Erythroblast (primary cell): ENCODE results near the gene TMPRSS4.

Experiments used
- DNase-seq, 2 experiments: peaks; one replicate each; lab custom pipeline; 2025; lab: John Stamatoyannopoulos, UW
- GATA1 ChIP-seq: IDR thresholded peaks from 2 replicates; pipeline ENCODE4 v1.6.1; 2011; ENCODE audit warnings: low read depth, mild to moderate bottlenecking, control low read depth, low read length, moderate library complexity
- POLR2A ChIP-seq: IDR thresholded peaks from 2 replicates; pipeline ENCODE4 v1.6.1; 2011; ENCODE audit warnings: mild to moderate bottlenecking, low read length

TMPRSS4 gene

DNA sequence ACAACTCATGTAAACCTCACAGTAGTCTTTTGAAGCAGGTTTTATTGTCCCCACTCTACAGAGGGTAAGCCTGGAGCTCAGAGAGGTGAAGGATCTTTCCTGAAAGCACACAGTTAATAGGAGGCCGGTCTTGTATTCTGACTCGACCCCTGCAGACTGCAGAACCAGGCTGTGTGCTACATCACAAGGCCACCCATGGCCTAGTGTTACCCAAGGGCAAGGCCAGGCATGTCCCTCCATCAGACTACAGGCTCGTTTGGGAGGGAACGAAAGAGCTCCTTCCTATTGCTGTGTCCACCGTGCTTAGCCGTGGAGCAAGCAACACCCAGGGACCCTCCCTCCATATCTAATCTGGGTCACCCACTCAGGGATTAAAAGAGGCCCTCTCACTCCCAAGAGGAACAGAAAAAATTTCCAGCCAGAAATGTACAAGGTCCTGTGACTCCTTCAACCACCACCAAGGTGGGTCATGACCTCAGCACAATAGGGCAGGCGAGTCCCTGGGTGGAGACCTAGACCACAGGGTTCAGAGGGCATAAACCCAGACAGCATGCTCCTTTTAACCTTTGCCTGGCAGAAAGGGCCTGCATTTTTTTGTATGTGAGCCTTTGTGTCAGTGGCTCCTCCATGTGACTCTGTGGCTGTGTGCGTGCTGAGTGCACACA lies 16.2 kb downstream of the TMPRSS4 start:
- TF ChIP-seq POLR2A (no peak), GATA1 (no peak)
- DNase-seq, result no peak

DNA sequence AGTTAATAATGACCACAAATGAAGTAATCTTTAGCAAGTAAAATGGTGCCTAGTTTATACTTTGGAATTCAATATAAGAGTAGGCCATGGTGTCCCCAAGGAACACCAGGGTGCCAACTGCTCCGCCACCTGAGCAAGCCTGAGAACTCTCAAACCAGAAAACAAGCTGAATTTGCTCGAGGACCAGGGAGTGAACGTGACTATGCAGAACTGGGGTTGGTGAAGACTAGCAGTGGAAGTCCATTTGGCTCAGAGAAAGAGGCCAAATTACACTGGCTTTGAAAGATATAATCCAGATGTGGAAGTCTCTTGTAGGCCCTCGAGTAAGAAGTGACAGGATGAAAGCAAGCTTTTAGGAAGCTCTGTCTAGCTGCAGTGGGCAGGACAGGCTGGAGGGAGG lies 18.6 kb downstream of the TMPRSS4 start:
- TF ChIP-seq GATA1 (no peak), POLR2A (no peak)
- DNase-seq, result no peak

DNA sequence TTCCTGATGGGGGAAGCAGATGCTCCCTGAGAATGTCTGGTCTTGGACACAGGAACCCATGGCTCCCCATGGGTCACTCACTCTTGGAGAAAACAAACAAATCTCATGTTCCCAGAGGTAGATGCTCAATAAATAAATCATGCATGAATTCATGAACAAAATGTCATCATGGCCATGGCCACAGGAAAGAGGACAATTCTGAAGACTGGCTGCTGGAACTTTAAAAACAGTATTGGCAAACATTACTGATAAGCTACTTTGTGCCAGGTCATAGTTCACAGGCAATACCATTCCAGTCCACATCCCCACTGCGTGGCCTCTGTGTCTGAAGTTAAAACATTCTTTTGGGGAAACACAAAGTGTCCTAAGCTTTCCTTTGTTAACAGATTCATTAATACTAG lies 19.1 kb downstream of the TMPRSS4 start:
- no peak for DNase-seq

DNA sequence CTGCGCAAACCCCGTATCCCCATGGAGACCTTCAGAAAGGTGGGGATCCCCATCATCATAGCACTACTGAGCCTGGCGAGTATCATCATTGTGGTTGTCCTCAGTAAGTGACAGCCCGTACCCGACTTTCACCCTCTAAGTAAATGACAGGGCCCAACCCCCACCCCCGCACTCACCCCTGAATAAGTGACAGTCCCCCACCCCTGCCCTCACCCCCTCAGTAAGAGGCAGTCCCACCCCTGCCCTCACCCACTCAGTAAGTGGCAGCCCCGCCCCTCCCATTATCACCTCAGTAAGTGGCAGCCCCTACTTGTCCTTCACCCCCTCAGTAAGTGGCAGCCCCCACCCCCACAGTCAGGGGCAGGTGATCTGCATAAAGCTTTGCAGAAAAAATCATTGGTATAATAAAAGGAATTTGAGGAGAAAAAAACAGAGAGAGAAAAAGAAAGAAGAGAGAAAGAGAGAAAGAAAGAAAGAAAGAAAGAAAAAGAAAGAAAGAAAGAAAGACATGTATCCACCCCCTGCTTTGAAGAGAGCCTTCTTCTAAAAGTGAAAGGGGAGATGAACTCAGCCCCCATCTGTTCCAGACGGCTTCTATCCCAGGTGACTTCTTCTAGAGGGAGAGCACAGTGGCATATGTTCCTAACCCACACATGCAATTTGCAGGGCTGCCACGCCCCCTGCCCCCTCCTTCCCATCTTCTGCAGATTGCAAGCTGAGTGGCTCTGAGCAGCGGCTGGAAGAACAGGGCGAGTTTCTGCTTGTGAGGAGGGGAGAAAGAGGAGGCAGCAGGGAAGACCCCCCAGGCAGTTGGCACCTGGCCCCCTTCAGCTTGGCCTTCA lies 22.3 kb downstream of the TMPRSS4 start:
- TF ChIP-seq GATA1, result no peak
- TF ChIP-seq POLR2A, result no peak
- DNase-seq, result no peak

More for the DNA sequence above, 19.1 kb downstream of the TMPRSS4 start:
- no peak for TF ChIP-seq POLR2A
- no peak for TF ChIP-seq GATA1

DNA sequence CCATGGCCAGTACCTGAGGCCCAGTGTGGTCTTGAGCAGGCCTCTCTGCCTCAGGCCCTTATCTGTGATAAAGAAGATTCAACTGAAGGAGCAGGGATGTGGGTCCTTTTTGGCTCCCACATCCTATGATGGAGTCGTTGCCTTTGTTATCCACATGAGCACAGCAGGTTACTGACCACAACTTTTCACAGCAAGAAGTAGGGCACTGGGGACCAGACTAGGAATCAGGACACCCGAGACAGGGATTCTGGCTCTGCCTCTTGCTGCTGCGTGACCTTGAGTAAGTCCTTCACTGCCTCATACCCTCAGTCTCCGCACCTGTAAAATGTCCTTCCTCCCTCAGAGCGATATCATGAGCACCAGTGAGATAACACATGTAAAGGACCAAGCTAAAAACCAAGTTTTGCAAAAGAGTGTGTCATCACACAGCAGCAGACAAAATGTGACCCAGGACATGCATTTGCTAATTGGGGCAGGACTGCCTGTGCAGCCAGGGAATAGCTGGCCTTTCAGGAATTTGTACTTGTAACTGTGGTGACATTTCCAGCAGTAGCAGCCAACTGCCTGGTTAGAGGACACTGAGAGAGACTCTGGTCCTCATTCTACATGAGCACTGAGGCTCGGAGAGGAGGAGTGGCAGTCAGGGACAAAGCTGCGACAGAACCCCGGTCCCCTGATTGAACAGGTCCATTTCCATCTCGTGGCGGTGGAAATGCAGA lies 23.1 kb downstream of the TMPRSS4 start:
- no peak for TF ChIP-seq GATA1
- no peak for TF ChIP-seq POLR2A
- DNase-seq, result no peak

DNA sequence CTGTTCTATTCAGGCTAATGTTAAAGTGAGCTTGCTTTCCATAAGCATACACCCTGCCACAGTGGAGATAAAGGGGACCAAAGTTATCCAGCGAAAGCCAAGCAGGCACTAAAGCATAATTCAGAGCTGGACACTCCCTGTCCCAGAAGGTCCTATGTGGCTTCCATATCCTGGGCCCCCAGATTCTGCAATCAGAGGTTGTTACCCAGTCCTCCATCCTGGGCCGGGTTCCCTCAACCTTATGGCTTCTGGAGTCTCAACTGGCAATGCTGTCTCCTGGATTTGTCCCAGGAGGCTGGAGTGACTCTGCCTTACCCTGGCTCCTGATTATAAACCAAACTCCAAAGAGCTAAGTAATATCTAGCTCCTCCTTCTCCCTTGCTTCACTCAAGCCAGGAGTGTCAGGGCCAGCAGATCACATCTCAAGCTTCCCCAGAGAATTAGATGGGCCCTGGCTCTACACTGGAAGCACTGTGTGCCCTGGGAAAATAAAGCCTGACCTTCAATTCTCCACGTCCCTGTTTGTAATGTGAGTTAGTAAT lies 23.9 kb downstream of the TMPRSS4 start:
- DNase-seq, result no peak
- TF ChIP-seq GATA1 (no peak), POLR2A (no peak)

DNA sequence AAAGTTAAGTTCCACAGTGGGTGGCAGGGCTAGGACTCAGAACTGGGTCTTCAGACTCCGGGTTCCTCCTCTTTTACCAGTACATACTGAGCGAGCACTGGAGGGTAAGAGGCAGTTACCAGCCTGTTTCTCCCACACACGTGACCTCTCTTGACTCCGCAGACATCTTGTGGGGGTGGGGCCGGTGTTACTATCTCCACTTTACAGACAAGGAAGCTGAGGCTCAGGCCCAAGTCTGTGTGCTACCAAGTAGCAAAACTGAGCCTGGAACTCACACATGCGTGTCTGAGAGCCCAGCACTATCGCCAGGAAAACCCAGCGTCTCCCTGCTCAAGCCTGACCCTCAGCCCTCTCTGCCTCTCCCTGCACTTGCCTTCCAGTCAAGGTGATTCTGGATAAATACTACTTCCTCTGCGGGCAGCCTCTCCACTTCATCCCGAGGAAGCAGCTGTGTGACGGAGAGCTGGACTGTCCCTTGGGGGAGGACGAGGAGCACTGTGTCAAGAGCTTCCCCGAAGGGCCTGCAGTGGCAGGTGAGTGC lies 25.9 kb downstream of the TMPRSS4 start:
- peak; percentile 23 for TF ChIP-seq POLR2A
- TF ChIP-seq GATA1, result no peak
- peak; percentile 67 to 76 for DNase-seq

DNA sequence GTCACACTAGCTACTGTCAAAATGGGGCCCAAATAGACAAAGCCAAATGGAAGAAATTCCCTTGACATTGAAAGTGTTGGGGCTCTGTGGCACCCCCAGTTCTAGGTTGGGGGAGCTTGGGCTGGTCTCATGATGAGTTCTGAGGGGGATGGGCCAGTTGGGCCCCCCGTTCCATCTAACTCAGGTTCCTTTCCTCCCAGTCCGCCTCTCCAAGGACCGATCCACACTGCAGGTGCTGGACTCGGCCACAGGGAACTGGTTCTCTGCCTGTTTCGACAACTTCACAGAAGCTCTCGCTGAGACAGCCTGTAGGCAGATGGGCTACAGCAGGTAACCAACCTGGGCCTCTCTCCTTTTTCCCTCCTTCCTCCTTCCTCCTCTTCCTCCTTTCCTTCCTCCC lies 27.6 kb downstream of the TMPRSS4 start:
- TF ChIP-seq GATA1, result no peak
- TF ChIP-seq POLR2A, result no peak
- no peak for DNase-seq

DNA sequence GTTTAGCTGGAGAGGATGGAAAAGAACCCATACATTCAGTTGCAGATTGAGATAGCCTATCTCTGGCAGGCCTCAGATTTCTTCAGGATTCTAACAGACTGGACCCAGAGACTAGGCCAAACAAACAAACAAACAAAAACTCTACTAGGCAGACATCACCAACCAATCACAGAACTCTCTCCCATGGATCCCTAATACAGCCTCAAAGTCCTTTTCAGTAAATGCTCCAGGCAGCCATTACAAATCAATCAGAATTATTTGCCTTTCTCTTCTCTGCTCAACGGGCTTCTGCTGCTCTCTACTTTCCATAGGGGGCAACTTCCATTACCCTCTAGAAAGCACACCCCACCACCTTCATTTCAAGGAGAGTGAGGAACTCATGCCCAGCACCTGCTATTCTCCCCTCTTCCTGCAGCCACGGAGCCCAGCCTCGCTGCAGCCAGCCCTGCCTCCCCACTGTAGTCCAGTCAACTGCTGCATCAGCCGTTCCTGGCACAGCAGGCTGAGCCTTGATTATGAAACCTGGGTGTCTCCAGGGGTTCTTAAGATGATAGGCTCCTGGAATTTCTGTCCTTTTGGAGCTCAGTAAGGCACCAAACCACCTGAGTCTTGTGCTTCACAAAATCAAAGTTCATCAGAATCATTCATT lies 28.9 kb downstream of the TMPRSS4 start:
- no peak for DNase-seq
- TF ChIP-seq POLR2A, result no peak

DNA sequence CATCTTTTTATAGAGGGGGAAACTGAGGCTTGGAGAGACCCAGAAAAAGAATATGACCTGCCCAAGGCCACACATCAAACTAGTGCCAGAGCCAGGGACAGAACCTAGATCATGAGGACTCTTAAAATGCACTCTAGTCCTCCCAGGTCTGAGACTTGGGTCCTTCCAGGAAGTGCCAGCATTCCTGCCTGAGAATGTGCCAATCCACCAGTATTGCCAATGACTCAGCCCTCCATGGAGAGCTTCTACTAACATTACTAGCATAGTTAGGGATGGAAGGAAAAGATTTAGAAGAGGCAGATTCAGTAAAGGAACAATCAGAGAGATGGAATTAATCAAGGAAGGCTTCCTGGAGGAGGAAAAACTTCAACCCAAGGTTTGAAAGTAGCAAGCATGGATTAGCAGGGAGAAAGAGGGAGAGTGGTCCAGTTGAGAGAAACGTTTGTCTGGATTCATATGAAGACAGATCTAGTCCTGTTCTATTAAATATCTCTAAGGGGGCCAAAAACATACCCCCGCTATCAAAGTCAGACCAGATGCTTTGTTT lies 30.0 kb downstream of the TMPRSS4 start:
- no peak for DNase-seq
- TF ChIP-seq POLR2A (no peak), GATA1 (no peak)

DNA sequence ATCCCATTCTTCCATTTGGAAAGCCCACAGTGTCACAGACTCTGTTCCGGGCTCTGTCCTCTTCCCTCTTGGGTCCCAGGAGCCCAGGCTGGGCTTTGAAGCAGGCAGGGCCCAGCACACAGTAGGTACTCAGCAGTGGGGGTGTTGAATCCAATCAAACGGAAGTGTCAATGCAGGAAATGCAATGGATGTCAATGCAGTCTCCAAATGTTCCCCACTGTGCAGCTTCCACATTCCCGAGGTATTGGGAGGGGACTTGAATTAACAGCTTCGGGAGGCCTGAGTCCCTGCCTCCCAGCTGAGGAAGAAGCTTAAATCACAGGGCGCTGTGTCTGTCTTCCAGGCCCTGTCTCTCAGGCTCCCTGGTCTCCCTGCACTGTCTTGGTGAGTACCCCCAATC lies 31.6 kb downstream of the TMPRSS4 start:
- no peak for DNase-seq
- TF ChIP-seq GATA1 (no peak), POLR2A (no peak)

DNA sequence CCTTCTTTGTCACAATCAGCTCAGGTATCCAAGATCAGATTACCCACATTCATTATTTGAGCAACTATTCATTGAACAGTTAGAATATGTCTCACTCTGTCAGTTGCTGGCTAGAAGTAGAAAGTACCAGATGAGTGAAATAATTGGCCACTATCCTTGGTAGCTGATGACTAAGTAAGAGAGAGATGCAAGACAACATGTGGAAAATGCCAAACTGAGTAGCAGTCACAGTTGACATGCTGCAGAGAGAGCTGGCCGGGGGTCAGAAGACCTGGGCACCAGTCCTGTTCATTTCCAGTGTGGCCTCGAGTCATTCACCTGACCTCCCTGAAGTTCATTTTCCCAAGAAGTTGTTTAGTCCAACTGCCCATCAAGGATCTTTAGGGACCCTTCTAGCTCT lies 32.4 kb downstream of the TMPRSS4 start:
- TF ChIP-seq POLR2A, result no peak
- TF ChIP-seq GATA1, result no peak
- no peak for DNase-seq

DNA sequence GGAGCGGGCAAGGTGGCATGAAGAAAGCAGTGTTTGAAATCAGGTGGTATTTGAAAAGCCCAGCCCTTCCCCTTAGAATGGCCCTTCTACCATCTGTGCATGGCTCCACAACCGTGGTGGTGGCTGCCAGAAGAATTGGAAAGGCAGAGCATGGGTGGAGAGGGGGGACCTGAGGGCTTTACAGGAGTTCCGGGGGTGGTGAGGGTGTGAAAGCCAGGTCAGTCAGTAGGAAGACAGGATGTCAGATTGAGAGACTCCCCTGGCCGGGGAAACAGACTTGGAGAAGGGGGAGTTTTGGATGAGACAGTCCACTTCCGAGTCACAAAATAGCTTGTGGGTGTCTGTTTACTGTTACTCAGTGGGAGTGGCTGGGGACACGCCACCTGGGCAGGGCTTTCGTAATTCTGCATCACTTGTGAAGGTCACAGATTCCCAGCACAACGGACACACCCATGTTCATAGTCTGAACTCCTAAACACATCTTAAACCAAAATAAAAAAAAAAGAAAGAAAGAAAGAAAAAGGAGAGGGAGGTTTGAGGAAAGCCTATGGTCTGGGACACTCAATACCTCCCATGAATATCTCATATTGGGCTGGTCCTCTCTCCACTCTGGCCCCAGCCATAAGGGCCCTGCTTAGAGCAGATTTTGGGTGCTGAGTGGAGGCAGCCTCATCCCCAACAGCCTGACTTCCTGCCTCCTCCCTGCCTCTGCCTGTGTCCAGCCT lies 34.3 kb downstream of the TMPRSS4 start:
- no peak for DNase-seq
- no peak for TF ChIP-seq POLR2A
- TF ChIP-seq GATA1, result no peak
